Measurements from ENCODE around the gene PLEKHG2.

- no peak for TF ChIP-seq CTCF (IDR thresholded peaks at IDR 0.05; ENCODE audit: low read depth, low read length, missing input control)
- no peak for TF ChIP-seq TAF1 (conservative IDR thresholded peaks at IDR 0.05)
- TF ChIP-seq SP1 (IDR thresholded peaks at IDR 0.05): no peak
- TF ChIP-seq REST (IDR thresholded peaks at IDR 0.05): no peak
- no peak for TF ChIP-seq FOXA1 (IDR thresholded peaks at IDR 0.05)
- TF ChIP-seq YY1 (IDR thresholded peaks at IDR 0.05): no peak
Observed at GRCh38 chr19:39370735-39371134, 41.7 kb upstream of the PLEKHG2 start.
